GM21360 (cell line): Measurements from ENCODE around the gene ZNF423.

Experiments
- ATAC-seq: cut with Tn5 transposase; IDR thresholded peaks from one replicate; pipeline ENCODE4 v1.9.1; 2021; ENCODE audit warnings: mild to moderate bottlenecking, moderate library complexity; ENCODE audit not compliant: unreplicated experiment

ZNF423 gene

DNA sequence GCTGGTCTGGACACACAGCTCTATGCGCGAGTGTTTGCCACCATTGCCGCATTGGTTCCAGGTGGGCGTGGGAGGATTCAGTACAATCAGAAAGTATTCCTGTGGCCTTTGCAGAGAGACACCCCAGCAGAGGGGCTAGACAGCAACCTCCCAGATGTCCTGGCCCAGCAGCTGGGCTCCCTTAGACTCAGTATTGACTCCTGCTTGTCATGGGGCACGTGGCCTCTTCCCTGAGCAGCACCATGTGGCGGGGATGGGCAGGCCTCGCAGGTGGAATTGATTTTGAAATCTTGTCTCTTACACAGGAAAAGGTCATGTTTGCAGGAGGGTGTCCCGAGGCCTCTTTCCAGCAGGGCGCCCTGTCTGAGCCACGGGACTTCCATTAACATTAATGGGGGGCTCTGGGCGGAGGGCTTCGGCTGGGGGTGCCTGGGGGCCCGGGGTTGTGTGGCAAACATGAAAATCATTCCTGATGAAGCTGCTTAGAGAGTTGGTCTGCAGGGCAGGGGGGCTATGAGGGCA is 385.9 kb downstream of the ZNF423 start:
- ATAC-seq = no peak

GRCh38 chr16:49469311-49469670 is 386.6 kb downstream of the ZNF423 start:
- no peak for ATAC-seq

DNA sequence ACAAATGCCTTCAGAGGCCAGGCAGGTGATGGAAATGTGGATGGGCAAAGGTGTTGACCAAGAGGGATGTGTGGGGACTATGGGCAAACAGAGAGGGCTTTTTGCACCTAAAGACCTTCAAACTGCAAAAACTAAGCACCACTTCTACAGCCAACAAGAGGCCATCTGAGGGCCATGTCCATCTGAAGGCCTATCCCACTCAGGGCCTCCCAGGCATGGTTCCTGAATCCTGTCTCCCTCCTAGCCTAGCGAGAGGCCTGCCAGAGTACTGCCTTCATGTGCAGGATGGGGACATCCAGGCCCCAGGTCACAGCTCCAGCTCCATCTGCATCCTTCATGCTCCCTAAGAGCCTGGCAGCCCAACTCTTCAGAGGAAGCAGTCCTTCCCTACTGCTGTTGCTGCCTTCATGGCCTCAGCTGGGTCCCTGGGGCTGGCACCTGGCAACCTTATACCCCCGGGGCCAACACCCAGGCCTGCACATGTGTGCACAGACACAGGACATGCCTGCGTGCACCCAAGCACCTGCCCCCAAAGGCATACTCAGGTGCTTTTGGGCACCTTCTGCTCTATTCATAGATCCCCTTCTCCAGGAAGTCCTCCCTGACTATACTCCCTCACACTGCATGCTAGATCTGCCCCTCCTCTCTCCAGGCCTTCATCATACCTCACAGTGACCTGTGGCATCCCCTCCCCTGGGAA is 387.2 kb downstream of the ZNF423 start:
- no peak for ATAC-seq

DNA sequence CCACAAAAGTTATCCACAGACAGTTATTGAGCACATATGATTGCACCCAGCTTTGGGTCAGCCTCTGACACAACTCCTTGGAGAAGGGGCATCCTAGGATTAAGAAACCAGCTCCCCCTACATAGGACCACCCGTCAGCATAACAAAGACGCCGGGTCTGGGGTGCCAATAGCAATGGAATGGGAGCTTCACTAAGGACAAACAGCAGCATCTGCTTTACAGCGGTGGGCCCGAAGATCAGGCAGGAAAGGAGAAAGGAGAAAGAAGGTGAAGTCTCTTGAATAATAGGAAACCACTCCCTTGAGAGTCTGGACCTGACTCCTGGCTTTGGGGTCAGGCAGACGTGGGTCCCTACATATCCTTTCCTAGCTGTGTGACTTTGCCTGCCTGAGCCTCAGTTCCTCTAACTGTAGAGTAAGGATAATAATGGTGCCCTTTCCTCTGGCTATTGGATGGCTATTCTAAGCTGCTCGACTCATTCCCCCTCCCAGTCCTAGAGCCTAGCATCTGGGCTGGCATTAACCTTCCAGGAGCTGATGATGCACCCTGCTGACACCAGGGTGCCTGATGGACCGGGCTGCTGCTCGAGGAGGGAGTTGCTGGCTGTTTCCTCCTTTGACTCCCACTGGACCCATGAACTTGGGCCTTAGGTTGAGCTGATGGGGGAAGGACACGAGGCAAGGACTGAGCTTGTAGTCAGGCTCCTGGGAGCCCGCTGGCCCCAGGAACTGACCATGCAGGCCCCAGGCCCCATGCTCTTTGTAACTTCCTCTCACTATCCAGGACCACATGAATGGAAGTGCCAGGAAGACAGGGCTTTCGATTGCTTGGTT is 388.2 kb downstream of the ZNF423 start:
- no peak for ATAC-seq

DNA sequence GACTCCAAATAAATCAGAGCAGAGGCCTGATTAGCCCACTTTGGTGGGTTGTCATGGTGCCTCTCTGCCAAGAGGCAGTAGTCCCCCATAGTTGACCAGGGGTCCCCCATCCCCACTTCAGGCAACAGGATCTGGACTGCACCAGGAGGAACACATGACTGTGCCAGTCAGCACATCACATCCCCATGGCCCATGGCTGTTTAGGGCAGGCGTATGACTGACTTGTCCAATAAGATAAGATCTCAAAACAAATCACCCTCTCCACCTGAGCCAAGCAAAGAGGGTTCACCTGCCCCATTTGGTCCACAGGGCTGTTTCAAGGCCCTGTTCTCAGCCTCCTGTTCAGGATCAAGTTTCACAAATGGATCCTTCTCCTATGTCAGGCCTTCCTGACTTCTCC is 389.0 kb downstream of the ZNF423 start:
- ATAC-seq = no peak

- ATAC-seq = no peak
These were observed 389.4 kb downstream of the ZNF423 start for GRCh38 chr16:49466529-49466831.

DNA sequence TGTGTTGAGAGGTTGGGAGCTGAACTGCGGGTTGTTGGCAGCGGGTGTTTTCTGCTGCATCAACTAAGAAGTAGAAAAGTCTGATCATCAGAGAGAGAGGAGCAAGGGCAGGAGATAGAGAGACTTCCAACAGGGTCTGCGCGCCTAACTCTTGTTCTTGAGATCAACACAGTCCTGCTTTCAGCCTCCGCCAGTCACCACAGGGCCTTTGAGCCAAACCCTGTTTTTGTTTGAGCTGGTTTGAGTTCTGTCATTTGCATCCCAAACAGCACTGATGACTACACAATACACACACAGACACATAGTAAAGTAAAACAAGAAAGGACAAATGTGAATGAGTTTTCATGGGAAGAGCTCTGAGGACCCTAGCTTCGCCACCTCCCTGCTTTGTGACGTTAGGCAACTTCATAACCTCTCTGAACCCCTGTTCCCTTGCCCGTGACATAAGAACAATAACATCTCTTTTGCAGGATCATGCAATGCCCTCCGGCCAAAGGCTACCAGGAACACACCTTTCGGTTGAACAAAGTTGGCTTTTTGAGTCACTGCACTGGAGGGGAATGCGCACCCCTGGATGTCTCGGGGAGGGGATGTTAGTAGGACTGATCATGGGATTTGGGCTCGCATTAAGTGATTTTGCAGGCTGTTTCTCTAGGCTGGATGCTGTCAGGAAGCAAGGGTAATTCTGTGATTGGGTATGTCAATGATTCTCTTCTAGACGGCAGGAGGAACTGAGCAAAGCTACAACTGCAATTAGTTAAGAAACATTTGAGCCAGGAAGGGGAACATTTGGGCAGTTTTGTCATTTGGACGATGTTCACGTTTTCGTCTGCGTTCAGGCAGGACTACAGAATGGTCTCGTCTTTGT is 390.0 kb downstream of the ZNF423 start:
- ATAC-seq = no peak

GRCh38 chr16:49464877-49465504 is 390.9 kb downstream of the ZNF423 start:
- ATAC-seq = peak; percentile 37

GRCh38 chr16:49464093-49464492 is 391.8 kb downstream of the ZNF423 start:
- ATAC-seq = no peak

- ATAC-seq = peak; percentile 83
These were observed 392.4 kb downstream of the ZNF423 start for GRCh38 chr16:49463529-49463928.

DNA sequence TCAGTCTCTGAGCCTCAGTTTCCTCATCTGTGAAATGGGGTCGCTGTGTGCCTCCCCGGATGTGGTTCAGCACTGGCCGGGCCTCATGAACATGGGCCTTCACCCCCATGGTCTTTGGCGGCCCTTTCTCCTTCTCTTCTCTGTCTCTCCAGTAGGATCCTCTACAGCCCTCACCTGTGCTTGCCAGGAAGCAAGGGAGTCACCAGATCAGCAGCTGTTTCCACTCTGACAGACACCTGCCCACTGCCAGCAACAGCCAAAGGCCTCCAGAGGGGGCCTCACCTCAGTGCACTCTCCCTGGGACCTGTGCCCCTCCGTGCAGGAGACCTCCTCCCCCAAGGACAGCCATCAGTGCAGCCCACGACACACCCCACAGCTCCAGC is 392.9 kb downstream of the ZNF423 start:
- no peak for ATAC-seq

GRCh38 chr16:49462362-49462988 is 393.4 kb downstream of the ZNF423 start:
- no peak for ATAC-seq

GRCh38 chr16:49461517-49461951 is 394.4 kb downstream of the ZNF423 start:
- no peak for ATAC-seq

GRCh38 chr16:49460786-49461470 is 395.0 kb downstream of the ZNF423 start:
- ATAC-seq = no peak

DNA sequence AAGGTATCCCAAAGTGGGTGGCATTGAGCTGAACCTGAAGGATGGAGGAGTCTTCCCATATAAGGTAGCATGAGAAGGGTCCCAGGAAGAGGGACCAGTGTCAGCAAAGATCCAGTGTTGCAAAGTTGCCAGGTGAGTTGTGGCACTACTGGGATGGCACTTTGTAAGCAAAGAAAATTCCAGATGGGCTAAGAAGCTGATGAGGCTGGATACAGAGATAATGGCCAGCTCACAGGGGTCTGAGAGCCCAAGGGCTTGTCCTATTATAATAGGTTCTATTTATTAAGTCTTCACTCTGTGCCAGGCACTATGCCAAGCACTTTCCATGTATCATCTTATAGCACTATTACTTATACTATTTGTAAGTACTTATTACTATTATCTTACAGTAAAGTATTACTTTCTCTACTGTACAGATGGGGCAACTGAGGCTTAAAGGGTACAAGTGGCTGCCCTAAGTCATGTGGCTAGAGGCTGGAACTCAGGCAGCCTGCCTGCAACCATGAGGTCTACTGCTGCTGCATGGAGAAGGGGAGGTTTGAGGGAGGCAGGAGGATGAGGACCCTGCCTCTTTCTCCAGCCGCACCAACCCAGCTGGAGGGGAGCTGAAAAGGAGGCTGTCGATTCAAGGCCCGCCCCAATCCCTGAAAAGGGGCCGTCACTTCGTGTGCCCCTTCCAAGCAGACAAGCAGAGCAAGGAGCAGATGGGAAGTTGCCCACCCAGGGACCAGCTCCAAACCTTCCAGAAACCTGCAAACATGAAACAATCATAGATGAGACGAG is 395.8 kb downstream of the ZNF423 start:
- no peak for ATAC-seq

GRCh38 chr16:49458656-49459445 is 397.1 kb downstream of the ZNF423 start:
- ATAC-seq = no peak

DNA sequence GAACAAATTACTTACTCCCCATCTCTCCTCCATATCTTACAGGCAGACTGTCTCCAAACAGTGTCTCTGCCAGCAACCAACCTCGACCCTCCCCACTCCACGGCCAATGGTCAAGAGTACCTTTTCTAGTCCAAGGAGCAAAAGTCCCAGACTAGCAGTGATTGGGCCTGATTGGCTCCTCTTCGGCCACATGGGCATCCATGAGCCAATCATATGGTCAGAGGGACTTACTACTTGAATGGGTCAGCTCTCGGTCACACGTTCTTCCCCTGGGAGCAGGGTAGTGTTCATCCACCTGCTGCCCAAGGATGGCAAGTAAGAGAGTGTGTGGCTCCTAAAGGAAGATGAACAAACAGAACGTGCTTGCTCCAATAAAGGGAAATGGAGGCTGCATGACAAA is 397.7 kb downstream of the ZNF423 start:
- no peak for ATAC-seq

DNA sequence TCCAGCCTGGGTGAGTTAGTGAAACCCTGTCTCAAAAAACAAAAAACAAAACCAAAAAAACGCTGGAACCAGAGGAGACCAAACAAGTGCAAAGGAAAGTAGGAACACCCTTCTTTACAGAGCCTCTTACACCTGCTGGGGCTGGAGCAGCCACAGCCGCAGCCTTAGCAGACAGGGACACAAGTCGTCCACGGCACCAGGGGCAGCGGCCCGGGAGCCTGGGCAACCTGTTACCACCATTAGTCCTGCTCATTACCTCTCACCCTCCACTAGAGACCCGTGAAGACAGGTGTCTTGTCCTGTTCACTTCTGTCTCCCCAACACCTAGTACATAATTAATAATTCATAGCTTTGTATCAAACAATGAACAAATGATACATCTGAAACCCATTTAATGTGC is 398.7 kb downstream of the ZNF423 start:
- ATAC-seq = no peak
